Measurements from ENCODE around the gene SELENOF.

- TF ChIP-seq, protein P1, sequence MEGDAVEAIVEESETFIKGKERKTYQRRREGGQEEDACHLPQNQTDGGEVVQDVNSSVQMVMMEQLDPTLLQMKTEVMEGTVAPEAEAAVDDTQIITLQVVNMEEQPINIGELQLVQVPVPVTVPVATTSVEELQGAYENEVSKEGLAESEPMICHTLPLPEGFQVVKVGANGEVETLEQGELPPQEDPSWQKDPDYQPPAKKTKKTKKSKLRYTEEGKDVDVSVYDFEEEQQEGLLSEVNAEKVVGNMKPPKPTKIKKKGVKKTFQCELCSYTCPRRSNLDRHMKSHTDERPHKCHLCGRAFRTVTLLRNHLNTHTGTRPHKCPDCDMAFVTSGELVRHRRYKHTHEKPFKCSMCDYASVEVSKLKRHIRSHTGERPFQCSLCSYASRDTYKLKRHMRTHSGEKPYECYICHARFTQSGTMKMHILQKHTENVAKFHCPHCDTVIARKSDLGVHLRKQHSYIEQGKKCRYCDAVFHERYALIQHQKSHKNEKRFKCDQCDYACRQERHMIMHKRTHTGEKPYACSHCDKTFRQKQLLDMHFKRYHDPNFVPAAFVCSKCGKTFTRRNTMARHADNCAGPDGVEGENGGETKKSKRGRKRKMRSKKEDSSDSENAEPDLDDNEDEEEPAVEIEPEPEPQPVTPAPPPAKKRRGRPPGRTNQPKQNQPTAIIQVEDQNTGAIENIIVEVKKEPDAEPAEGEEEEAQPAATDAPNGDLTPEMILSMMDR (IDR thresholded peaks at IDR 0.05; ENCODE audit: low read length) = no peak
- TF ChIP-seq EZH2 (IDR thresholded peaks at IDR 0.05; ENCODE audit: borderline replicate concordance, low read length) = no peak
Observed at GRCh38 chr1:86868477-86868876, 45.4 kb downstream of the SELENOF start.

All from OCI-LY1 (cell line).